ENCODE results near the gene PPP1R11. TPM values are rescaled to one million over a fixed set of nuclear protein-coding genes. Genes with fewer than 3 reads are reported as not detected.

PPP1R11 gene
- total and polyA plus RNA-seq, 9 of the 15 experiments (the other 6 are each of a cell fraction or from before 2014, with no cell fraction given), result 17.8 to 94.8 (median 44.6) TPM

DNA sequence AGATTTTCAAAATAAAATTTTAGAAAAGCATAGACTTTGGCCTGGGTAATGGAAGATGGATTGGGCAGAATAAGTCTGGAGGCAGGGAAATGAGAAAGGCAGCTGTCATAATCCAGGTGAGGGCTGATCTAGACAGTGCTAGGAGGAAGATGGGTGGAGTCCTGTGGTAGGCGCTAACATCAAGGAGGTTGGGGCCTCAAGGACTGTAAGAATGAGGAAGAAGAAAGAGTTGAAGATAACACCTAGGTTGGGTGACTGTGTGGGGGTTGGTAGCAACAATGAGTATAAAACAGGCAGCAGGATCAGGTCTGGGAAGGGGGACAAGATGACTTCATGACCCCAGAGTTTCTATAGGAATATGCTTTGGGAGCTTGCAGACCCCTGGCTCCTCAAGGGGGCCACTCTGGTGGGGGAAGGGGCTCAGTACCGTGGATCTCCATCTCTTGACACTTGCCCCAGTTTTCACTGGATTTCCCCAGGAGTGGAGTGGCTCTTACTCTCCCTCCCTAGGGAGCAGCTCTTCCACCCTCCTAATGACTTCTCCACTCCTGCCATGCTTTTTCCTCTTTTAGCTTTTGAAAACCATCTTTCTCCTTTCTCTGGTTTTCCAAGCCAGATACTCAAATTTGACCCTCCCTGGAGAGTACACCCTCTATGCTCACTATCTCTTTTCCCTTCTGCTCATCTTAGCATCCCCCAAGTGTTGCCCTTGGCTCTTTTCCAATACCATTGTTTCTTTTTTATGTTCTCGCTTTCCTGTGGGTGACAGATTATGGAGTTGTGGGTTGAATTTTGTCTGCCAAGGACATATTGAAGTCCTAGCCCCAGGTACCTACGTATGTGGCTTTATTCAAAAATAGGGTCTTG lies 31.1 kb downstream of the PPP1R11 start (continued):
- TF ChIP-seq CHD7 (IDR thresholded peaks at IDR 0.05; ENCODE audit: low read depth, low read length) (no peak), FOSL1 (tag; conservative IDR thresholded peaks at IDR 0.05) (no peak), ZZZ3 (IDR thresholded peaks at IDR 0.05) (no peak)
- TF ChIP-seq, protein P1, sequence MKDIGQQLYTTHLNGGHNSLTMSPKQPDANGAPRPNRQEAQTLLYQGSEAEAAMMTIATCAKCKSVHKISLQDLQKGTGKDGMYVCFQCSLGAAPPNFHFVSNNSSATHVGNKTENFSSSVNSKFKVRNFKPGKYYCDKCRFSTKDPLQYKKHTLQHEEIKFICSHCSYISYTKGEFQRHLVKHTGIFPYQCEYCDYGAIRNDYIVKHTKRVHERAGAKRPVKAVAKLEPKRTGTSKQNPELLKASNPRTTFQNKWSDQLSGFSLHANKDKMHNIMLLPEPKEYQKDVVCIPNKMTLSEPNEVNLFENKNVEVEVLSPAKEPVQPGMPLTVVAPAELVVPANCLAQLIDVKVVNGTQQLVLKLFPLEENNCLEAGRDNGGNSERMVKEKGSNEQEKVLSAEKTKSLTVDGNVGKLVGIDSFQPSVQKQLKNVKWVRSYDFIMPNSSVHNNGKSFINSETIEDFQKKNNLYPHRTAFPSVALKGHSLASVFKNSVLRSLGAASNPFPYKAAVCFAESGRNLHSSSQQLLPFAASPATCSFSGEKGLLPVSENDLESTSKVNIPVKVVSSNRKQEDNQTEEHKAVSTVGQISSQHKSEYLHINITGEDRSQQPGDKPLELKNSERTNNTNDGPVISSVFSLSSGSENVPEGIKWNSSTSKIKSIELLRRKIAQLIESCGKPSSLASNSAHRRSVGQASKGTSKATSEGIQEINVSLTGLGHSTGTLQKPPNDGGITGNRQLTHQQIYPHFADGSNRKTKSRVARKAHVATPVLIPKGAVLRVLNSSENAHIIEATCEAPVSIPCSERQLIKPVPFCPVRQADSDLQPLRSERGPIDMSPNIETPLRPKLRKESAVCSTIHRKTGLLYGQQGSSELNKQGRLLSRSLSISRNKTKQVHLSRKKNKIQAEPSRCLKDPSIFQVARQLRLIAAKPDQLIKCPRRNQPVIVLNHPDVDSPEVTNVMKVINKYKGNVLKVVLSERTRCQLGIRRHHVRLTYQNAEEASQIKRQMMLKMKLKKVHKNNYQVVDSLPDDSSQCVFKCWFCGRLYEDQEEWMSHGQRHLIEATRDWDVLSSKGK (CRISPR knock-in tag; IDR thresholded peaks at IDR 0.05), result no peak
